Sigmoid colon (tissue), 4 donors: Measurements from ENCODE around the gene C2orf49.

Source experiments
- EP300 ChIP-seq, 4 donors: sonication (generic); formaldehyde crosslinking; IDR thresholded peaks; one replicate each; pipeline ENCODE4 v1.6.1; 2017; ENCODE audit warnings: antibody characterized with exemption in 4 of 4
- POLR2A ChIP-seq, 2 donors: fragments of 450-650 bp; IDR thresholded peaks; one replicate each; pipeline ENCODE4 v1.6.1; 2016; ENCODE audit warnings: antibody characterized with exemption in 2 of 2, mild to moderate bottlenecking in 2 of 2, moderate library complexity in 2 of 2
- POLR2AphosphoS5 ChIP-seq, 4 donors: sonication (generic); formaldehyde crosslinking; IDR thresholded peaks; one replicate each; pipeline ENCODE4 v1.6.1; 2017; ENCODE audit warnings: antibody characterized with exemption in 4 of 4
- TF ChIP-seq, protein P1 (sequence below), 4 experiments: fragments of 450-650 bp in 3 of 4; fragments of 200-600 bp in 1 of 4; IDR thresholded peaks; one replicate each; pipeline ENCODE4 v1.5.1; 2016 to 2019; ENCODE audit warnings: antibody characterized with exemption in 4 of 4, mild to moderate bottlenecking in 3 of 4, moderate library complexity in 2 of 4

DNA sequence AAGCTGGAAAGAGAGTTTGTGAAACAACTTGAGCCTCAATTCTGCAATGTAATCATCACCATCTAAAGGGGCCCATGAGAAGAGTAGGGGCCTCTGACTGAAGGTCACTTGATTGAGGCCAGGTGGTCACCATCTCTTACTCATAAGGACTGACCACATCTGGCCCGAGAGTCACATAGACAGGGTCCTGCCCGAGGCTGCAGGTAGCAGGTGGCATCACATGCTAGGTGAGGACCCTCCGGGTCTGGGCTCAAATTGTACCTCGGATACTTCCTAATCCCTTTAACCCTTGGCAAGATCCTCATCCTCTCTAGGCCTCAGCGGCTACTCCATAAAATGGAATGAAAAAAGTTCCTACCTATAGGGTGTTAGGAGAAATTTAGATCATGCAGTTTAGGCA lies 44.8 kb downstream of the C2orf49 start:
- no peak for TF ChIP-seq EP300 (IDR thresholded peaks at IDR 0.05)
- TF ChIP-seq, protein P1, sequence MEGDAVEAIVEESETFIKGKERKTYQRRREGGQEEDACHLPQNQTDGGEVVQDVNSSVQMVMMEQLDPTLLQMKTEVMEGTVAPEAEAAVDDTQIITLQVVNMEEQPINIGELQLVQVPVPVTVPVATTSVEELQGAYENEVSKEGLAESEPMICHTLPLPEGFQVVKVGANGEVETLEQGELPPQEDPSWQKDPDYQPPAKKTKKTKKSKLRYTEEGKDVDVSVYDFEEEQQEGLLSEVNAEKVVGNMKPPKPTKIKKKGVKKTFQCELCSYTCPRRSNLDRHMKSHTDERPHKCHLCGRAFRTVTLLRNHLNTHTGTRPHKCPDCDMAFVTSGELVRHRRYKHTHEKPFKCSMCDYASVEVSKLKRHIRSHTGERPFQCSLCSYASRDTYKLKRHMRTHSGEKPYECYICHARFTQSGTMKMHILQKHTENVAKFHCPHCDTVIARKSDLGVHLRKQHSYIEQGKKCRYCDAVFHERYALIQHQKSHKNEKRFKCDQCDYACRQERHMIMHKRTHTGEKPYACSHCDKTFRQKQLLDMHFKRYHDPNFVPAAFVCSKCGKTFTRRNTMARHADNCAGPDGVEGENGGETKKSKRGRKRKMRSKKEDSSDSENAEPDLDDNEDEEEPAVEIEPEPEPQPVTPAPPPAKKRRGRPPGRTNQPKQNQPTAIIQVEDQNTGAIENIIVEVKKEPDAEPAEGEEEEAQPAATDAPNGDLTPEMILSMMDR (IDR thresholded peaks at IDR 0.05) = no peak
- TF ChIP-seq POLR2AphosphoS5 (IDR thresholded peaks at IDR 0.05) = no peak
- no peak for TF ChIP-seq POLR2A (IDR thresholded peaks at IDR 0.05)
